HepG2 (cell line): ENCODE measurements around the gene GRK4. TPM values are rescaled to one million over a fixed set of nuclear protein-coding genes. Genes with fewer than 3 reads are reported as not detected.

ENCODE experiments used
- ATM ChIP-seq: fragments of 450-650 bp; IDR thresholded peaks from 2 replicates; pipeline ENCODE4 v1.7.1; 2017; ENCODE audit warnings: mild to moderate bottlenecking, borderline replicate concordance
- CBFB ChIP-seq: sonication (generic); formaldehyde crosslinking; IDR thresholded peaks from 2 replicates; pipeline ENCODE4 v1.4.0; 2020; ENCODE audit warnings: missing genetic modification reagents
- FOXM1 ChIP-seq: sonication (generic); formaldehyde crosslinking; IDR thresholded peaks from 2 replicates; pipeline ENCODE4 v1.5.0; 2020; ENCODE audit warnings: missing genetic modification reagents
- FOXP4 ChIP-seq: sonication (generic); formaldehyde crosslinking; IDR thresholded peaks from 2 replicates; pipeline ENCODE4 v1.4.0; 2020; ENCODE audit warnings: missing genetic modification reagents
- HNF4A ChIP-seq: sonication (generic); formaldehyde crosslinking; IDR thresholded peaks from 2 replicates; pipeline ENCODE4 v1.4.0; 2020; ENCODE audit warnings: missing genetic modification reagents
- MEF2D ChIP-seq: sonication (generic); formaldehyde crosslinking; IDR thresholded peaks from 2 replicates; pipeline ENCODE4 v1.5.1; 2020; ENCODE audit warnings: mild to moderate bottlenecking, missing genetic modification reagents
- MTF2 ChIP-seq: sonication (generic); formaldehyde crosslinking; IDR thresholded peaks from 2 replicates; pipeline ENCODE4 v1.5.0; 2020; ENCODE audit warnings: missing genetic modification reagents, borderline replicate concordance
- RBM22 ChIP-seq: fragments of 200-400 bp; formaldehyde crosslinking; optimal IDR thresholded peaks from 2 replicates; pipeline ENCODE3; 2017; ENCODE audit warnings: mild to moderate bottlenecking, low read length, moderate library complexity
- RXRB ChIP-seq: IDR thresholded peaks from 2 replicates; pipeline ENCODE4 v1.6.1; 2016; ENCODE audit warnings: borderline replicate concordance, missing genetic modification reagents, missing compliant biosample characterization
- TBX2 ChIP-seq: sonication (generic); formaldehyde crosslinking; IDR thresholded peaks from 2 replicates; pipeline ENCODE4 v1.5.0; 2020; ENCODE audit warnings: missing genetic modification reagents, mild to moderate bottlenecking, borderline replicate concordance
- TBX3 ChIP-seq: fragments of 450-650 bp; IDR thresholded peaks from 2 replicates; pipeline ENCODE4 v1.6.1; 2017; ENCODE audit warnings: antibody characterized with exemption, mild to moderate bottlenecking, inconsistent platforms, borderline replicate concordance
- ZFP82 ChIP-seq: sonication (generic); formaldehyde crosslinking; IDR thresholded peaks from 2 replicates; pipeline ENCODE4 v1.5.1; 2020; ENCODE audit warnings: mild to moderate bottlenecking, missing genetic modification reagents, borderline replicate concordance
- ZNF558 ChIP-seq: sonication (generic); formaldehyde crosslinking; IDR thresholded peaks from 2 replicates; pipeline ENCODE4 v1.9.0; 2022; ENCODE audit warnings: mild to moderate bottlenecking, missing genetic modification reagents, borderline replicate concordance
- ZNF674 ChIP-seq: sonication (generic); formaldehyde crosslinking; IDR thresholded peaks from 2 replicates; pipeline ENCODE4 v1.5.0; 2020; ENCODE audit warnings: low read depth, mild to moderate bottlenecking, missing genetic modification reagents
- ZNF816 ChIP-seq: sonication (generic); formaldehyde crosslinking; IDR thresholded peaks from 2 replicates; pipeline ENCODE4 v1.8.0; 2022; ENCODE audit warnings: missing genetic modification reagents, mild to moderate bottlenecking, borderline replicate concordance
- polyA plus RNA-seq, 8 experiments: library from polyadenylated mRNA; depleted of rRNA in 3 of 8; stranded (reverse) in 7 of 8; unstranded in 1 of 8; fragments of >200 nt; fragmentation: Illumina TruSeq in 4 of 8; extraction: Trizol in 4 of 8; gene quantifications; 2 replicates each; pipeline versions ENCODE4 v1.2.1 to v1.2.3, GENCODE V29; 2011 to 2016; ENCODE audit warnings: low read depth in 4 of 8, missing spikeins in 1 of 8, mixed read lengths in 1 of 8; ENCODE audit not compliant: insufficient read depth in 1 of 8
- total RNA-seq, 5 experiments: library from RNA; depleted of rRNA; stranded (reverse); fragments of >200 nt; fragmentation: Illumina TruSeq; extraction: Trizol; gene quantifications; 2 replicates each; pipeline ENCODE4 v1.2.3, GENCODE V29; 2016; ENCODE audit warnings: low read depth in 1 of 5
- TF ChIP-seq, protein P1 (sequence below): sonication (generic); formaldehyde crosslinking; IDR thresholded peaks from 2 replicates; pipeline ENCODE4 v1.4.0; 2020; ENCODE audit warnings: mild to moderate bottlenecking, missing genetic modification reagents
- TF ChIP-seq, protein P2 (sequence below): sonication (generic); formaldehyde crosslinking; IDR thresholded peaks from 2 replicates; pipeline ENCODE4 v1.4.0; 2020; ENCODE audit warnings: mild to moderate bottlenecking, missing genetic modification reagents
- TF ChIP-seq, protein P3 (sequence below): IDR thresholded peaks from 2 replicates; pipeline ENCODE4 v1.6.1; 2012; ENCODE audit warnings: low read length, improper control_type of control experiment
- TF ChIP-seq, protein P4 (sequence below): sonication (generic); formaldehyde crosslinking; IDR thresholded peaks from 2 replicates; pipeline ENCODE4 v1.5.1; 2020; ENCODE audit warnings: mild to moderate bottlenecking, moderate library complexity, missing genetic modification reagents

Gene GRK4
- total and polyA plus RNA-seq, 2 of the 13 experiments (the other 11 are each of a cell fraction or from before 2014, with no cell fraction given): 1.8 to 2.0 TPM

DNA sequence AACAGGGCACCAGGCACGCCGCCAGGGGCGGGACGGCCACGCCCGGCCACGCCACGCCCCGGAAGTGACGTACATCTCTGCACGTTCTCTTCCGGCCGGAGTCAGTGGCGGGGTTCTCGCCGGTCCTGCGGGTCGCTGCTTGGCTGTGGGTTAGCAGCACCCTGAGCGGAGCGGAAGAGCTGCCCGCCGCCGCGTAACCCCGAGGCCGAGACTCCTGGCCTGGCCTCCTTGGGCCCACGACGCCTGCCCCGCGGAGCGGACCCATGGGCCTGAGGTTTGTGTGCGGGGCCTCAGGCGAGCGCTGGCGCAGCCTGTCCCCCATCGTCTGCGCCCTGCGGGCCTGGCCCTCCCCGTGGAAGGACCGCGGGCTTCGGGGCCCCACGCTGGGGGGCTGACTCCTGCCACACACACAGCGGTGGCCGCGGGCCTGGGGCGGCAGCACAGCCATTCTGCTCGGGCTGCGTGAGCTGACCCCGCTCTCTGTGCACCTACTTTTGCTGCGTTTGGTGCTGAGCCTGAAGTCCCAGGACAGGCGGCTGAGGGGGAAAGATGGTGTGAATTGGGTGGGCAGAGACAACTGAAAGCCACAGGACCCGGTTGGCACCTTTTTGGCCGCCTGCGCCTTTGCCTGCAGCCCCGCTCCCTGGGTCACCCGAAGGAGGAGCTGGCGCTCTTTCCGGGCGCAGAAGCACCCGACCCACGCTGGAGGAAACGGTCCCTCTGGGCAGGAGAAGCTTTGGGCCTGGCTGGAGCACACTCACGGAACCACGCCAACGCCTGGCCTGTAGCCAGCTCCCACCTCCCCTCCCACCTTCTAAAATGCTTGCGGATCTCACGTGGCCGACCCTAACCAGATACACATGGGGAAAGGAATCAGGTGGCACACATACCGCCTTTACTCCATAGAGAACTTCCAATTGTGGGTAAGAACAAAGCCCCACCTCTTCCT, 28.3 kb upstream of the GRK4 start (continued):
- TF ChIP-seq, protein P1, sequence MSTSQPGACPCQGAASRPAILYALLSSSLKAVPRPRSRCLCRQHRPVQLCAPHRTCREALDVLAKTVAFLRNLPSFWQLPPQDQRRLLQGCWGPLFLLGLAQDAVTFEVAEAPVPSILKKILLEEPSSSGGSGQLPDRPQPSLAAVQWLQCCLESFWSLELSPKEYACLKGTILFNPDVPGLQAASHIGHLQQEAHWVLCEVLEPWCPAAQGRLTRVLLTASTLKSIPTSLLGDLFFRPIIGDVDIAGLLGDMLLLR (CRISPR knock-in tag): peak; percentile 61
- TF ChIP-seq MEF2D (CRISPR knock-in tag) (no peak), FOXM1 (CRISPR knock-in tag) (no peak), TBX2 (CRISPR knock-in tag) (peak; percentile 83), RBM22 (no peak), ZNF816 (CRISPR knock-in tag) (no peak), MTF2 (CRISPR knock-in tag) (no peak), RXRB (CRISPR knock-in tag) (no peak; the same call in 1 of the 2 replicates), TBX3 (no peak), ZNF674 (no peak), ATM (no peak), CBFB (CRISPR knock-in tag) (peak; percentile 63; the same call in 1 of the 2 replicates), HNF4A (CRISPR knock-in tag) (no peak), ZNF558 (CRISPR knock-in tag) (no peak), ZFP82 (CRISPR knock-in tag) (no peak), FOXP4 (no peak)
- TF ChIP-seq, protein P2, sequence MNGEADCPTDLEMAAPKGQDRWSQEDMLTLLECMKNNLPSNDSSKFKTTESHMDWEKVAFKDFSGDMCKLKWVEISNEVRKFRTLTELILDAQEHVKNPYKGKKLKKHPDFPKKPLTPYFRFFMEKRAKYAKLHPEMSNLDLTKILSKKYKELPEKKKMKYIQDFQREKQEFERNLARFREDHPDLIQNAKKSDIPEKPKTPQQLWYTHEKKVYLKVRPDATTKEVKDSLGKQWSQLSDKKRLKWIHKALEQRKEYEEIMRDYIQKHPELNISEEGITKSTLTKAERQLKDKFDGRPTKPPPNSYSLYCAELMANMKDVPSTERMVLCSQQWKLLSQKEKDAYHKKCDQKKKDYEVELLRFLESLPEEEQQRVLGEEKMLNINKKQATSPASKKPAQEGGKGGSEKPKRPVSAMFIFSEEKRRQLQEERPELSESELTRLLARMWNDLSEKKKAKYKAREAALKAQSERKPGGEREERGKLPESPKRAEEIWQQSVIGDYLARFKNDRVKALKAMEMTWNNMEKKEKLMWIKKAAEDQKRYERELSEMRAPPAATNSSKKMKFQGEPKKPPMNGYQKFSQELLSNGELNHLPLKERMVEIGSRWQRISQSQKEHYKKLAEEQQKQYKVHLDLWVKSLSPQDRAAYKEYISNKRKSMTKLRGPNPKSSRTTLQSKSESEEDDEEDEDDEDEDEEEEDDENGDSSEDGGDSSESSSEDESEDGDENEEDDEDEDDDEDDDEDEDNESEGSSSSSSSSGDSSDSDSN: no peak; the same call in 1 of the 2 replicates
- TF ChIP-seq, protein P3, sequence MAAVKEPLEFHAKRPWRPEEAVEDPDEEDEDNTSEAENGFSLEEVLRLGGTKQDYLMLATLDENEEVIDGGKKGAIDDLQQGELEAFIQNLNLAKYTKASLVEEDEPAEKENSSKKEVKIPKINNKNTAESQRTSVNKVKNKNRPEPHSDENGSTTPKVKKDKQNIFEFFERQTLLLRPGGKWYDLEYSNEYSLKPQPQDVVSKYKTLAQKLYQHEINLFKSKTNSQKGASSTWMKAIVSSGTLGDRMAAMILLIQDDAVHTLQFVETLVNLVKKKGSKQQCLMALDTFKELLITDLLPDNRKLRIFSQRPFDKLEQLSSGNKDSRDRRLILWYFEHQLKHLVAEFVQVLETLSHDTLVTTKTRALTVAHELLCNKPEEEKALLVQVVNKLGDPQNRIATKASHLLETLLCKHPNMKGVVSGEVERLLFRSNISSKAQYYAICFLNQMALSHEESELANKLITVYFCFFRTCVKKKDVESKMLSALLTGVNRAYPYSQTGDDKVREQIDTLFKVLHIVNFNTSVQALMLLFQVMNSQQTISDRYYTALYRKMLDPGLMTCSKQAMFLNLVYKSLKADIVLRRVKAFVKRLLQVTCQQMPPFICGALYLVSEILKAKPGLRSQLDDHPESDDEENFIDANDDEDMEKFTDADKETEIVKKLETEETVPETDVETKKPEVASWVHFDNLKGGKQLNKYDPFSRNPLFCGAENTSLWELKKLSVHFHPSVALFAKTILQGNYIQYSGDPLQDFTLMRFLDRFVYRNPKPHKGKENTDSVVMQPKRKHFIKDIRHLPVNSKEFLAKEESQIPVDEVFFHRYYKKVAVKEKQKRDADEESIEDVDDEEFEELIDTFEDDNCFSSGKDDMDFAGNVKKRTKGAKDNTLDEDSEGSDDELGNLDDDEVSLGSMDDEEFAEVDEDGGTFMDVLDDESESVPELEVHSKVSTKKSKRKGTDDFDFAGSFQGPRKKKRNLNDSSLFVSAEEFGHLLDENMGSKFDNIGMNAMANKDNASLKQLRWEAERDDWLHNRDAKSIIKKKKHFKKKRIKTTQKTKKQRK: no peak
- TF ChIP-seq, protein P4, sequence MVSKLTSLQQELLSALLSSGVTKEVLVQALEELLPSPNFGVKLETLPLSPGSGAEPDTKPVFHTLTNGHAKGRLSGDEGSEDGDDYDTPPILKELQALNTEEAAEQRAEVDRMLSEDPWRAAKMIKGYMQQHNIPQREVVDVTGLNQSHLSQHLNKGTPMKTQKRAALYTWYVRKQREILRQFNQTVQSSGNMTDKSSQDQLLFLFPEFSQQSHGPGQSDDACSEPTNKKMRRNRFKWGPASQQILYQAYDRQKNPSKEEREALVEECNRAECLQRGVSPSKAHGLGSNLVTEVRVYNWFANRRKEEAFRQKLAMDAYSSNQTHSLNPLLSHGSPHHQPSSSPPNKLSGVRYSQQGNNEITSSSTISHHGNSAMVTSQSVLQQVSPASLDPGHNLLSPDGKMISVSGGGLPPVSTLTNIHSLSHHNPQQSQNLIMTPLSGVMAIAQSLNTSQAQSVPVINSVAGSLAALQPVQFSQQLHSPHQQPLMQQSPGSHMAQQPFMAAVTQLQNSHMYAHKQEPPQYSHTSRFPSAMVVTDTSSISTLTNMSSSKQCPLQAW (CRISPR knock-in tag): no peak
